ENCODE results near the gene LRRC27.

DNA sequence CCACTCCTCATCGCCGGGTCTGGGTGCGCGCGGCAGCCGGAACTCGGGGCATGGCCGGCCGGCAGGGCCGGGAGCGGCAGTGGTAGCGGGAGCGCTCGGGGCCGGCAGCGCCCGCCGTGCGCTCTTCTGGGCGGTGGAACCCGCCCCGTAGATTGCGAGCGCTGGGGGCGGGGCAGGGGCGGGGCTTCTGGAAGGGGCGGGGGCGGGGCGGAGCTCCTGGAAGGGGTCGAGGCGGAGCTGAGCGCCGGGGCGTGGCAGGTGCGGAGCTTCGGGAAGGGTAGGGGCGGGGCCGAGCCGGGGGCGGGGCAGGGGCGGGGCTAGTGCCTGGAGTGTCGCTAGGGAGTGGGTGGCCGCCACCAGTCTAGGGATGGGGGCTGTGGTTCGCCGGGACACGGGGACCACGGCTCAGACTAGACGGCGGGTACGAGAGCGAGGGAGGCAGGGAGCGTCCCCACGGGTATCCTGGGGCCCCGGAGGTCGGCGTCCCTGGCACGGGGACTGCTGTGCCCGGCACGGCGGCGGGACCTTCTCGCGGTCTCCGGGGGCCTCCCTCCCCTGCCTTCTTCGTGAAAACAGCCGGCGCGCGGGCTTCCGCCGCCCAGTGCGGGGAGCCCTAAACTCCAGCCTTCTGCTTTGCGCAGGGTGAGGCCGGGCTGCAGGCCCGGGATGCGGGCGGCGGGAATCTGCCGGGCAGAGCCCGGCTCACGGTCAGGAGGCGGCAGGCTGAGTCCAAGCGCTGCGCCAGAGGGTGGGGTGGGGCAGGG is 24.0 kb upstream of the LRRC27 start, which contains the start of gene STK32C:
- TF ChIP-seq POLR2A (IDR thresholded peaks at IDR 0.05) = peak; percentile 23
- TF ChIP-seq, protein P1, sequence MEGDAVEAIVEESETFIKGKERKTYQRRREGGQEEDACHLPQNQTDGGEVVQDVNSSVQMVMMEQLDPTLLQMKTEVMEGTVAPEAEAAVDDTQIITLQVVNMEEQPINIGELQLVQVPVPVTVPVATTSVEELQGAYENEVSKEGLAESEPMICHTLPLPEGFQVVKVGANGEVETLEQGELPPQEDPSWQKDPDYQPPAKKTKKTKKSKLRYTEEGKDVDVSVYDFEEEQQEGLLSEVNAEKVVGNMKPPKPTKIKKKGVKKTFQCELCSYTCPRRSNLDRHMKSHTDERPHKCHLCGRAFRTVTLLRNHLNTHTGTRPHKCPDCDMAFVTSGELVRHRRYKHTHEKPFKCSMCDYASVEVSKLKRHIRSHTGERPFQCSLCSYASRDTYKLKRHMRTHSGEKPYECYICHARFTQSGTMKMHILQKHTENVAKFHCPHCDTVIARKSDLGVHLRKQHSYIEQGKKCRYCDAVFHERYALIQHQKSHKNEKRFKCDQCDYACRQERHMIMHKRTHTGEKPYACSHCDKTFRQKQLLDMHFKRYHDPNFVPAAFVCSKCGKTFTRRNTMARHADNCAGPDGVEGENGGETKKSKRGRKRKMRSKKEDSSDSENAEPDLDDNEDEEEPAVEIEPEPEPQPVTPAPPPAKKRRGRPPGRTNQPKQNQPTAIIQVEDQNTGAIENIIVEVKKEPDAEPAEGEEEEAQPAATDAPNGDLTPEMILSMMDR (IDR thresholded peaks at IDR 0.05) = no peak
